Medulla oblongata (tissue), 1 donor: ENCODE data around the gene KHNYN.
"Not testable (repeated sequence)": the region's sequence is repeated elsewhere in the genome, so short reads cannot be mapped to it uniquely, and the experiment has no call there.

ENCODE experiments used
- DNase-seq: peaks from one replicate; pipeline ENCODE4 v3.0.0-alpha.2; 2015; ENCODE audit errors: extremely low spot score

KHNYN gene

GRCh38 chr14:24465805-24466204 is 36.1 kb downstream of the KHNYN start:
- DNase-seq, result no peak

GRCh38 chr14:24470450-24470849 is 40.7 kb downstream of the KHNYN start:
- DNase-seq, result not testable (repeated sequence)

DNA sequence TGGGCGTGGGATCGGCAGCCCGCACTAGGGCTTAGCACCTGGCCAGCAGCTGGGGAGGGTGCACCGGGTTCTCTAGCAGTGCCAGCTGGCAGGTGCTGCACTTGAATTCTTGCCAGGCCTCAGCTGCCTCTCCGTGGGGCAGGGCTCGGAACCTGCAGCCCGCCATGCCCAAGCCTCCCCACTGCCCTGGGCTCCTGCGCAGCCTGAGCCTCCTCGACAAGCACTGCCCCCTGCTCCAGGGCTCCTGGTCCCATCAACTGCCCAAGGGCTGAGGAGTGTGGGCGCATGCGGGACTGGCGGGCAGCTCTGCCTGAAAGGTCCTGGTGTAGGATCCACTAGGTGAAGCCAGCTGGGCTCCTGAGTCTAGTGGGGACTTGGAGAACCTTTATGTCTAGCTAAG is 43.5 kb downstream of the KHNYN start:
- no peak for DNase-seq

- DNase-seq, result no peak
These were observed 45.5 kb downstream of the KHNYN start for GRCh38 chr14:24475261-24475660.

DNA sequence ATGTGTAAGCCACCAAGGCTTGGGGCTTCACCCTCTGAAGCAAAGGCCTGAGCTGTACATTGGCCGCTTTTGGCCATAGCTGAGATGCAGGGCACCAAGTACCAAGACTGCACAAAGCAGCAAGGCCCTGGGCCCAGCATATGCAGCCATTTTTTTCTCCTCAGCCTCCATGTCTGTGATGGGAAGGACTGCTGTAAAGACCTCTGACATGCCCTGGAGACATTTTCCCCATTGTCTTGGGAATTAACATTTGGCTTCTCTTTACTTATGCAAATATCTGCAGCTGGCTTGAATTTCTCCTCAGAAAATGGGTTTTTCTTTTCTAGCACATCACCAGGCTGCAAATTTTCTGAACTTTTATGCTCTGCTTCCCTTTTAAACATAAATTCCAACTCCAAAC is 50.2 kb downstream of the KHNYN start:
- not testable (repeated sequence) for DNase-seq

DNA sequence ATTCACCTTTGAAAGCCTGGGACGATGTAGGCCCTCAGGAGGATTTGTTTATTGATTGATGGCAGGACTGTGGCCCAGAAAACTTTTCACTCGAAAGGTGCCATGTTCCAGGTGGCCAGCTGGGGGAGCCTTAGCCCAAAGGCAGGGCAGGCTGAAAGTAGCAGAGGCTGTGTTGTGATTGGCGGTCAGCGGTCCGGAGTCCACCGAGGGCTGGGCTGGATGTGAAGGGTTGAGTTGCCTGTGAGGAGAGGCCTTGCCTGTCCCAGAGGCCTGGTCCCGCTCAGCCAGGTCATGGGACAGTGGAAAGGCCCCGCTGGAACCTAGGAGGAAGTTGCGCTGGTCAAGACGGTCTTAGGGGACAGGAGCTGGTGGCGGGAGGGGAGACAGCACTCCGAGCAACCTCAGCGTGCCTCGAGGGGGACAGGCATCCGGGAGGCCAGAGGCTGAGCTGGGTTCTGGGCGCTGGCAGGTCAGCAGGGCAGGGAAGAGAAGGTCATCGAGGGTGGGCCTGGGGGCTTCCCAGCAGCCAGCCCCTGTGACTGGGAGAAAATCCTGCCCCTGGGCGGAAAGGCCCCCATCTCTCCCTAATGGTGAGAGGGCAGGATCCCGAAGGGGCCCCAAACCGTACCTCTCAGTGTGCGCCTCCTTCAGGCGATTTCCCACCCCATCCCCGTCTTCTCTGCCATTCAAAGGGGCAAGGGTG is 52.0 kb downstream of the KHNYN start:
- DNase-seq, result no peak

DNA sequence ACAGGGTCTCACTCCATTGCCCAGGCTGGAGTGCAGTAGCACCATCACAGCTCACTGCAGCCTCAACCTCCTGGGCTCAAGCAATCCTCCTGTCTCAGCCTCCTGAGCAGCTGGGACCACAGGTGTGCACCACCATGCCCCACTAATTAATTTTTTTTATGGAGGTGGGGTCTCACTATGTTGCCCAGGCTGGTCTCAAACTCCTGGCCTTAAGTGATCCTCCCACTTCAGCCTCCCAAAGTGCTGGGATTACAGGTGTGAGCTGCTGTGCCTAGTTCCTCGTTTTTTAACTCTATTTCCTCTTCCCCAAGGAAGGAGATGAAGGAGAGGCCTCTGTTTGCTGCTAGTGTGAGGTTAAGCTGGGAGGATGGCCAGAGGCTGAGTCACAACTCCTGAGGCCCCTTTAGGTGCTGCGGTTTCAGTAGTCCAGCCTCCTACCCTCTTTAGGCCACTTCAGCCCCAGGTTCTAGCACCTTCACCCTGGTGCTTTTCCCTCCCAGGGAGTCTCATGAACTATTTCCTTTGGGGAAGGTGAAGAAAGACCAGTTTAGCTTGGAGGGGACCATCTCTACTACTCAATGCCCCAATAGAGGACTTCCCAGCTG is 53.0 kb downstream of the KHNYN start:
- not testable (repeated sequence) for DNase-seq

GRCh38 chr14:24483604-24484252 is 54.0 kb downstream of the KHNYN start:
- DNase-seq, result no peak
